GM10248 (cell line): ENCODE data around the gene C18orf54.
"Not testable (repeated sequence)": the region's sequence is repeated elsewhere in the genome, so short reads cannot be mapped to it uniquely, and the experiment has no call there.

ENCODE experiments used
- CTCF ChIA-PET: fragments of 300-600 bp; sonication (Branson Sonifier 250); formaldehyde crosslinking; extraction: SDS; loops from one replicate; lab custom pipeline; 2021; ENCODE audit warnings: antibody characterized with exemption; lab: Yijun Ruan, JAX
- POLR2A ChIA-PET: fragments of 350-650 bp; sonication (Branson Sonifier 250); formaldehyde crosslinking; extraction: SDS; loops from one replicate; lab custom pipeline; 2020; ENCODE audit warnings: antibody characterized with exemption; lab: Yijun Ruan, JAX
- DNase-seq: peaks from one replicate; pipeline ENCODE4 v3.0.0; 2012; ENCODE audit errors: extremely low spot score
- CTCF ChIP-seq: IDR thresholded peaks from 2 replicates; pipeline ENCODE4 v1.5.1; 2012; ENCODE audit warnings: mild to moderate bottlenecking, low read depth; ENCODE audit errors: extremely low read depth, missing control alignments, control extremely low read depth

C18orf54 gene

GRCh38 chr18:54357660-54358494, at the start of gene C18orf54, which contains the start of gene STARD6:
Gene C18orf54, plus strand, starts transcription at chr18:54357906. Its CDS starts 2,667 bp downstream, at chr18:54360573.
Gene STARD6, minus strand, starts transcription at chr18:54357858. Its CDS starts 3,285 bp downstream, at chr18:54354573.
- peak; percentile 97 for DNase-seq
- ChIA-PET CTCF (interaction anchor here (0.6 to 2.1 kb wide), 30 partner anchors 8 to 238 kb away, joined by 3 to 13 read pairs (median 3); no protein-coding TSS in a partner anchor), POLR2A (interaction anchor here (0.8 to 1.0 kb wide), 2 partner anchors 88 to 881 kb away, joined by 3 read pairs; partner anchors contain the start of gene POLI)
- peak; percentile 61 for TF ChIP-seq CTCF

GRCh38 chr18:54309564-54309963, 48.1 kb upstream of the C18orf54 start:
- DNase-seq, CTCF ChIA-PET, POLR2A ChIA-PET: not testable (repeated sequence)

GRCh38 chr18:54316071-54316820, 41.5 kb upstream of the C18orf54 start:
- no peak for DNase-seq
- CTCF ChIA-PET: interaction anchor here (0.9 to 1.6 kb wide), 7 partner anchors 8 to 46 kb away, joined by 3 to 7 read pairs (median 3); no protein-coding TSS in a partner anchor
- POLR2A ChIA-PET: no interaction called here
- no peak for TF ChIP-seq CTCF

- TF ChIP-seq CTCF: no peak
- DNase-seq: no peak
- POLR2A ChIA-PET: no interaction called here
- CTCF ChIA-PET: interaction anchor here (1.2 kb wide), 1 partner anchor 13 kb away, joined by 3 read pairs; no protein-coding TSS in a partner anchor
Measured at GRCh38 chr18:54323561-54323960, 34.1 kb upstream of the C18orf54 start.

- POLR2A ChIA-PET: no interaction called here
- TF ChIP-seq CTCF: no peak
- CTCF ChIA-PET: no interaction called here
- no peak for DNase-seq
Measured at GRCh38 chr18:54323970-54324369, 33.7 kb upstream of the C18orf54 start.

- TF ChIP-seq CTCF: no peak
- CTCF ChIA-PET: interaction anchor here (1.6 kb wide), 1 partner anchor 30 kb away, joined by 3 read pairs; the partner anchor contains the start of genes C18orf54 and STARD6
- no peak for DNase-seq
- POLR2A ChIA-PET: no interaction called here
Measured at GRCh38 chr18:54327818-54328217, 29.9 kb upstream of the C18orf54 start.
